OCI-LY1 (cell line): Measurements from ENCODE around the gene RABGAP1L.

Source experiments
- H2AFZ ChIP-seq: fragments of 200-600 bp; sonication (generic), shearing (Covaris generic); 2 replicates; pipeline ENCODE4 v1.6.0; 2014; ENCODE audit warnings: antibody characterized with exemption, mild to moderate bottlenecking, low read length
- H3F3A ChIP-seq: fragments of 200-600 bp; sonication (generic), shearing (Covaris generic); 2 replicates; pipeline ENCODE4 v1.6.0; 2014; ENCODE audit warnings: mild to moderate bottlenecking, antibody characterized with exemption, low read length, moderate library complexity; ENCODE audit not compliant: insufficient read depth
- H3K27ac ChIP-seq: fragments of 200-600 bp; sonication (generic); 2 replicates; pipeline ENCODE4 v1.5.1; 2014; ENCODE audit warnings: low read length, mixed run types, mild to moderate bottlenecking, low read depth; ENCODE audit not compliant: poor library complexity, severe bottlenecking
- H3K27me3 ChIP-seq: fragments of 200-600 bp; sonication (generic); 2 replicates; pipeline ENCODE4 v1.6.0; 2014; ENCODE audit warnings: antibody characterized with exemption, mild to moderate bottlenecking, low read length, moderate library complexity; ENCODE audit not compliant: insufficient read depth
- H3K36me3 ChIP-seq: fragments of 200-600 bp; sonication (generic); 2 replicates; pipeline ENCODE4 v1.6.1; 2014; ENCODE audit warnings: mild to moderate bottlenecking, antibody characterized with exemption, low read length, moderate library complexity, mixed read lengths; ENCODE audit not compliant: insufficient read depth
- H3K4me1 ChIP-seq: fragments of 200-600 bp; sonication (generic); 2 replicates; pipeline ENCODE4 v1.5.1; 2014; ENCODE audit warnings: mild to moderate bottlenecking, low read length, moderate library complexity; ENCODE audit not compliant: insufficient read depth, severe bottlenecking
- H3K4me2 ChIP-seq: fragments of 200-600 bp; sonication (generic), shearing (Covaris generic); 2 replicates; pipeline ENCODE4 v1.6.1; 2014; ENCODE audit warnings: low read length
- H3K4me3 ChIP-seq: fragments of 200-600 bp; sonication (generic); 2 replicates; pipeline ENCODE4 v1.5.1; 2014; ENCODE audit warnings: low read length, low read depth, mild to moderate bottlenecking, mixed read lengths; ENCODE audit not compliant: poor library complexity, severe bottlenecking
- H3K79me2 ChIP-seq: fragments of 200-600 bp; shearing (Covaris generic); 2 replicates; pipeline ENCODE4 v1.6.1; 2016; ENCODE audit warnings: mixed run types, low read length, mixed read lengths; ENCODE audit not compliant: insufficient read depth
- H3K9ac ChIP-seq: fragments of 200-600 bp; sonication (generic), shearing (Covaris generic); 2 replicates; pipeline ENCODE4 v1.6.1; 2014; ENCODE audit warnings: mild to moderate bottlenecking, low read length, mixed read lengths
- H3K9me2 ChIP-seq: fragments of 200-600 bp; sonication (generic), shearing (Covaris generic); 2 replicates; pipeline ENCODE4 v1.6.1; 2014; ENCODE audit warnings: low read depth, mild to moderate bottlenecking, low read length, mixed read lengths
- H3K9me3 ChIP-seq: fragments of 200-600 bp; shearing (Covaris generic); 2 replicates; pipeline ENCODE4 v1.6.1; 2014; ENCODE audit warnings: low read length, mixed read lengths
- H4K20me1 ChIP-seq: fragments of 200-600 bp; sonication (generic), shearing (Covaris generic); 2 replicates; pipeline ENCODE4 v1.6.0; 2016; ENCODE audit warnings: mild to moderate bottlenecking, low read length; ENCODE audit not compliant: insufficient read depth
- CTCF ChIP-seq: fragments of 200-600 bp; sonication (generic), shearing (Covaris generic); IDR thresholded peaks from 2 replicates; pipeline ENCODE4 v1.5.1; 2017; ENCODE audit warnings: mild to moderate bottlenecking, antibody characterized with exemption, low read length, moderate library complexity, mixed read lengths
- EZH2 ChIP-seq: fragments of 200-600 bp; sonication (generic), shearing (Covaris generic); IDR thresholded peaks from 2 replicates; pipeline ENCODE4 v1.8.0; 2017; ENCODE audit warnings: borderline replicate concordance, mixed run types, mild to moderate bottlenecking, antibody characterized with exemption, low read length, moderate library complexity, mixed read lengths

Gene RABGAP1L

GRCh38 chr1:174984952-174985351 lies 825.6 kb downstream of the RABGAP1L start:
- H3K9ac ChIP-seq: no peak overlapping the region
- no peak overlapping the region for H3K4me2 ChIP-seq
- H3K27ac ChIP-seq: no peak overlapping the region
- H3K4me1 ChIP-seq: no peaks in the 10 kb centered on the region
- no peaks in the 10 kb centered on the region for H3F3A ChIP-seq
- no peak overlapping the region for H3K4me3 ChIP-seq
- no peaks in the 10 kb centered on the region for H3K9me2 ChIP-seq
- H3K36me3 ChIP-seq: peaks cover 86% of the 10 kb centered on the region
- no peaks in the 10 kb centered on the region for H4K20me1 ChIP-seq
- H3K27me3 ChIP-seq: no peaks in the 10 kb centered on the region
- no peak overlapping the region for H2AFZ ChIP-seq
- no peaks in the 10 kb centered on the region for H3K9me3 ChIP-seq
- TF ChIP-seq CTCF (no peak), EZH2 (no peak)
- no peaks in the 10 kb centered on the region for H3K79me2 ChIP-seq

GRCh38 chr1:174988539-174988938 lies 829.2 kb downstream of the RABGAP1L start:
- Histone ChIP-seq H3K27me3 (no peaks in the 10 kb centered on the region), H3K9ac (no peak overlapping the region), H3K36me3 (peaks cover 84% of the 10 kb centered on the region), H3K9me3 (no peaks in the 10 kb centered on the region), H3K9me2 (no peaks in the 10 kb centered on the region), H3F3A (no peaks in the 10 kb centered on the region), H3K4me1 (peaks cover 5% of the 10 kb centered on the region), H4K20me1 (no peaks in the 10 kb centered on the region), H3K27ac (no peak overlapping the region), H3K4me2 (no peak overlapping the region), H3K79me2 (no peaks in the 10 kb centered on the region), H3K4me3 (no peak overlapping the region), H2AFZ (no peak overlapping the region)
- TF ChIP-seq EZH2 (no peak), CTCF (no peak)

GRCh38 chr1:174988986-174989385 lies 829.7 kb downstream of the RABGAP1L start:
- Histone ChIP-seq H3K27ac (no peak overlapping the region), H3F3A (no peaks in the 10 kb centered on the region), H2AFZ (no peak overlapping the region), H3K4me1 (peaks cover 5% of the 10 kb centered on the region), H3K9me3 (no peaks in the 10 kb centered on the region), H3K79me2 (no peaks in the 10 kb centered on the region), H3K9ac (no peak overlapping the region), H3K36me3 (peaks cover 83% of the 10 kb centered on the region), H3K4me2 (no peak overlapping the region), H3K27me3 (no peaks in the 10 kb centered on the region), H4K20me1 (no peaks in the 10 kb centered on the region), H3K4me3 (no peak overlapping the region), H3K9me2 (no peaks in the 10 kb centered on the region)
- no peak for TF ChIP-seq EZH2
- TF ChIP-seq CTCF: no peak
